Astrocyte of the cerebellum (primary cell): ENCODE data around the gene MYBBP1A.

ENCODE experiments used
- DNase-seq: peaks from one replicate; pipeline ENCODE4 v3.0.0-alpha.2; 2011; ENCODE audit warnings: low read depth
- H3K4me3 ChIP-seq: 2 replicates; pipeline ENCODE4 v1.5.1; 2011; ENCODE audit warnings: mild to moderate bottlenecking, low read depth, low read length, moderate library complexity
- CTCF ChIP-seq: IDR thresholded peaks from 2 replicates; pipeline ENCODE4 v1.5.1; 2012; ENCODE audit warnings: low read length, low read depth, moderate library complexity, mild to moderate bottlenecking; ENCODE audit errors: missing control alignments
- in situ Hi-C: cut with HindIII; loops from 2 replicates; pipeline ENCODE4 v1.10.0; 2017; ENCODE audit warnings: low sequenced_read_pairs

The MYBBP1A gene

GRCh38 chr17:4545217-4545951 lies 9.8 kb downstream of the MYBBP1A start:
- TF ChIP-seq CTCF = no peak
- H3K4me3 ChIP-seq = no peak overlapping the region
- DNase-seq = no peak
- in situ Hi-C loops = no loop called here

- in situ Hi-C loops = no loop called here
- no peak overlapping the region for H3K4me3 ChIP-seq
- TF ChIP-seq CTCF = no peak
- DNase-seq = no peak
Measured at GRCh38 chr17:4544951-4545216, 10.3 kb downstream of the MYBBP1A start.

- no peak for DNase-seq
- TF ChIP-seq CTCF = no peak
- in situ Hi-C loops = no loop called here
- H3K4me3 ChIP-seq = no peak overlapping the region
Measured at GRCh38 chr17:4544135-4544950, 10.8 kb downstream of the MYBBP1A start.

GRCh38 chr17:4543557-4544026 lies 11.6 kb downstream of the MYBBP1A start:
- in situ Hi-C loops = no loop called here
- DNase-seq = no peak
- no peak overlapping the region for H3K4me3 ChIP-seq
- no peak for TF ChIP-seq CTCF

GRCh38 chr17:4542726-4543191 lies 12.4 kb downstream of the MYBBP1A start:
- H3K4me3 ChIP-seq = no peak overlapping the region
- no peak for TF ChIP-seq CTCF
- no peak for DNase-seq
- in situ Hi-C loops = no loop called here

- TF ChIP-seq CTCF = no peak
- no peak overlapping the region for H3K4me3 ChIP-seq
- DNase-seq = no peak
- in situ Hi-C loops = no loop called here
Measured at GRCh38 chr17:4542003-4542725, 13.0 kb downstream of the MYBBP1A start.
